Measurements from ENCODE around the gene SQSTM1. TPM values are rescaled to one million over a fixed set of nuclear protein-coding genes. Genes with fewer than 3 reads are reported as not detected.
A peak's percentile ranks its signal among the peaks of the same experiment; 100 is the strongest.

SQSTM1 gene
- total and polyA plus RNA-seq, 9 of the 15 experiments (the other 6 are each of a cell fraction or from before 2014, with no cell fraction given), result 5.6 to 148 (median 64.0) TPM

DNA sequence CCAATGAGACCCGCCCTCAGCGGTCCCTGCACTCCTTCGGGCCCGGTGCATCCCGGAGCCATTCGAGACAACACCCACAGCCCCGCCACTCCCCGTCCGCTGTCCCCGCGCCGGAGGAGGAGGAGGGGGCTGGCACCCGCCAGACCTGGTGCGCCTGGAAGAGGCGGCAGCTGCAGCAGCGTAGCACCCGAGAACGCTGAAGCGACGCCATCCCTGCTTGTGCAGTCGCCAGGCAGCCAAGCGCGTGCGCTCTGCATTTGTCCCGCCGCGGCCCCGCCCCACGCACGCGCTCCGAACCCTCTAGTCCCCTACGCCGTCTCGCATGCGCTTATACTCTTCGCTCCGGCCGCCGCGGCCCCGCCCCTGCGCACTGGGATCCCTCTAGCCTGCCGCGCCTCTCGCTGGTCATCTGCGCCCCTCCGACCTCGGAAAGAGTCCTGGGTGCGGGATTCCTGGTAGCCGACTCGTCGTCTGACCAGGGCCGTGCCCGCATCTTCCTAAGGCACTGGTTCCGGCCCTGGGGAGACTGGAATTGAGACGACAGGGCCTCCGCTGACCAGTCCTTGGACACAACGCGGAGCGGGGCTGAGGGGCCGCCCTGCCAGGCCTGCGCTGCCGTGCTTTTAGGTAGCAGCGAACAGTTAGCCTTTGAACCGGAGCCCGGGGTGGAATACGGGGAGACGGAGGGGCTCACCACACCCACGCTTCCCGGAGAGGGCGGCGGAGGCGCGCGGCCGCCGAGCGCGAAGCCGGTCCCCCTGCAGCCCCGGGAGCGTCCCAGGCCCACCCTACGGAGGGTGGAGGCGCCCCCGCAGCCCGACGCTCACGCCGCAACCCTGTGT lies 38.1 kb downstream of the SQSTM1 start, which contains the start of gene MRNIP (continued):
- TF ChIP-seq, protein P1, sequence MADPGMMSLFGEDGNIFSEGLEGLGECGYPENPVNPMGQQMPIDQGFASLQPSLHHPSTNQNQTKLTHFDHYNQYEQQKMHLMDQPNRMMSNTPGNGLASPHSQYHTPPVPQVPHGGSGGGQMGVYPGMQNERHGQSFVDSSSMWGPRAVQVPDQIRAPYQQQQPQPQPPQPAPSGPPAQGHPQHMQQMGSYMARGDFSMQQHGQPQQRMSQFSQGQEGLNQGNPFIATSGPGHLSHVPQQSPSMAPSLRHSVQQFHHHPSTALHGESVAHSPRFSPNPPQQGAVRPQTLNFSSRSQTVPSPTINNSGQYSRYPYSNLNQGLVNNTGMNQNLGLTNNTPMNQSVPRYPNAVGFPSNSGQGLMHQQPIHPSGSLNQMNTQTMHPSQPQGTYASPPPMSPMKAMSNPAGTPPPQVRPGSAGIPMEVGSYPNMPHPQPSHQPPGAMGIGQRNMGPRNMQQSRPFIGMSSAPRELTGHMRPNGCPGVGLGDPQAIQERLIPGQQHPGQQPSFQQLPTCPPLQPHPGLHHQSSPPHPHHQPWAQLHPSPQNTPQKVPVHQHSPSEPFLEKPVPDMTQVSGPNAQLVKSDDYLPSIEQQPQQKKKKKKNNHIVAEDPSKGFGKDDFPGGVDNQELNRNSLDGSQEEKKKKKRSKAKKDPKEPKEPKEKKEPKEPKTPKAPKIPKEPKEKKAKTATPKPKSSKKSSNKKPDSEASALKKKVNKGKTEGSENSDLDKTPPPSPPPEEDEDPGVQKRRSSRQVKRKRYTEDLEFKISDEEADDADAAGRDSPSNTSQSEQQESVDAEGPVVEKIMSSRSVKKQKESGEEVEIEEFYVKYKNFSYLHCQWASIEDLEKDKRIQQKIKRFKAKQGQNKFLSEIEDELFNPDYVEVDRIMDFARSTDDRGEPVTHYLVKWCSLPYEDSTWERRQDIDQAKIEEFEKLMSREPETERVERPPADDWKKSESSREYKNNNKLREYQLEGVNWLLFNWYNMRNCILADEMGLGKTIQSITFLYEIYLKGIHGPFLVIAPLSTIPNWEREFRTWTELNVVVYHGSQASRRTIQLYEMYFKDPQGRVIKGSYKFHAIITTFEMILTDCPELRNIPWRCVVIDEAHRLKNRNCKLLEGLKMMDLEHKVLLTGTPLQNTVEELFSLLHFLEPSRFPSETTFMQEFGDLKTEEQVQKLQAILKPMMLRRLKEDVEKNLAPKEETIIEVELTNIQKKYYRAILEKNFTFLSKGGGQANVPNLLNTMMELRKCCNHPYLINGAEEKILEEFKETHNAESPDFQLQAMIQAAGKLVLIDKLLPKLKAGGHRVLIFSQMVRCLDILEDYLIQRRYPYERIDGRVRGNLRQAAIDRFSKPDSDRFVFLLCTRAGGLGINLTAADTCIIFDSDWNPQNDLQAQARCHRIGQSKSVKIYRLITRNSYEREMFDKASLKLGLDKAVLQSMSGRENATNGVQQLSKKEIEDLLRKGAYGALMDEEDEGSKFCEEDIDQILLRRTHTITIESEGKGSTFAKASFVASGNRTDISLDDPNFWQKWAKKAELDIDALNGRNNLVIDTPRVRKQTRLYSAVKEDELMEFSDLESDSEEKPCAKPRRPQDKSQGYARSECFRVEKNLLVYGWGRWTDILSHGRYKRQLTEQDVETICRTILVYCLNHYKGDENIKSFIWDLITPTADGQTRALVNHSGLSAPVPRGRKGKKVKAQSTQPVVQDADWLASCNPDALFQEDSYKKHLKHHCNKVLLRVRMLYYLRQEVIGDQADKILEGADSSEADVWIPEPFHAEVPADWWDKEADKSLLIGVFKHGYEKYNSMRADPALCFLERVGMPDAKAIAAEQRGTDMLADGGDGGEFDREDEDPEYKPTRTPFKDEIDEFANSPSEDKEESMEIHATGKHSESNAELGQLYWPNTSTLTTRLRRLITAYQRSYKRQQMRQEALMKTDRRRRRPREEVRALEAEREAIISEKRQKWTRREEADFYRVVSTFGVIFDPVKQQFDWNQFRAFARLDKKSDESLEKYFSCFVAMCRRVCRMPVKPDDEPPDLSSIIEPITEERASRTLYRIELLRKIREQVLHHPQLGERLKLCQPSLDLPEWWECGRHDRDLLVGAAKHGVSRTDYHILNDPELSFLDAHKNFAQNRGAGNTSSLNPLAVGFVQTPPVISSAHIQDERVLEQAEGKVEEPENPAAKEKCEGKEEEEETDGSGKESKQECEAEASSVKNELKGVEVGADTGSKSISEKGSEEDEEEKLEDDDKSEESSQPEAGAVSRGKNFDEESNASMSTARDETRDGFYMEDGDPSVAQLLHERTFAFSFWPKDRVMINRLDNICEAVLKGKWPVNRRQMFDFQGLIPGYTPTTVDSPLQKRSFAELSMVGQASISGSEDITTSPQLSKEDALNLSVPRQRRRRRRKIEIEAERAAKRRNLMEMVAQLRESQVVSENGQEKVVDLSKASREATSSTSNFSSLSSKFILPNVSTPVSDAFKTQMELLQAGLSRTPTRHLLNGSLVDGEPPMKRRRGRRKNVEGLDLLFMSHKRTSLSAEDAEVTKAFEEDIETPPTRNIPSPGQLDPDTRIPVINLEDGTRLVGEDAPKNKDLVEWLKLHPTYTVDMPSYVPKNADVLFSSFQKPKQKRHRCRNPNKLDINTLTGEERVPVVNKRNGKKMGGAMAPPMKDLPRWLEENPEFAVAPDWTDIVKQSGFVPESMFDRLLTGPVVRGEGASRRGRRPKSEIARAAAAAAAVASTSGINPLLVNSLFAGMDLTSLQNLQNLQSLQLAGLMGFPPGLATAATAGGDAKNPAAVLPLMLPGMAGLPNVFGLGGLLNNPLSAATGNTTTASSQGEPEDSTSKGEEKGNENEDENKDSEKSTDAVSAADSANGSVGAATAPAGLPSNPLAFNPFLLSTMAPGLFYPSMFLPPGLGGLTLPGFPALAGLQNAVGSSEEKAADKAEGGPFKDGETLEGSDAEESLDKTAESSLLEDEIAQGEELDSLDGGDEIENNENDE (IDR thresholded peaks at IDR 0.05; ENCODE audit: low read depth, low read length), result no peak
- TF ChIP-seq HOXB6 (CRISPR knock-in tag; IDR thresholded peaks at IDR 0.05; ENCODE audit: borderline replicate concordance), result no peak
- no peak for TF ChIP-seq NFYB (IDR thresholded peaks at IDR 0.05; ENCODE audit: extremely low read depth, insufficient read length)
- TF ChIP-seq NUFIP1 (IDR thresholded peaks at IDR 0.05; ENCODE audit: partially characterized antibody), result no peak
- no peak for TF ChIP-seq ZNF830 (CRISPR knock-in tag; IDR thresholded peaks at IDR 0.05)
- peak; percentile 8; the same call in 1 of the 2 replicates for TF ChIP-seq SIN3B (IDR thresholded peaks at IDR 0.05; ENCODE audit: low read depth)
- TF ChIP-seq MAFK (IDR thresholded peaks at IDR 0.05; ENCODE audit: low read length), result no peak; the same call in 1 of the 2 replicates
- TF ChIP-seq, protein P2, sequence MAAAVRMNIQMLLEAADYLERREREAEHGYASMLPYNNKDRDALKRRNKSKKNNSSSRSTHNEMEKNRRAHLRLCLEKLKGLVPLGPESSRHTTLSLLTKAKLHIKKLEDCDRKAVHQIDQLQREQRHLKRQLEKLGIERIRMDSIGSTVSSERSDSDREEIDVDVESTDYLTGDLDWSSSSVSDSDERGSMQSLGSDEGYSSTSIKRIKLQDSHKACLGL (CRISPR knock-in tag; IDR thresholded peaks at IDR 0.05; ENCODE audit: borderline replicate concordance, poor library complexity, severe bottlenecking), result no peak
- TF ChIP-seq PCBP2 (IDR thresholded peaks at IDR 0.05; ENCODE audit: low read depth, low read length, poor library complexity, severe bottlenecking), result no peak
- TF ChIP-seq NCOA4 (IDR thresholded peaks at IDR 0.05; ENCODE audit: partially characterized antibody), result no peak
- TF ChIP-seq RBM17 (IDR thresholded peaks at IDR 0.05; ENCODE audit: borderline replicate concordance, low read depth, low read length), result no peak
- TF ChIP-seq NFIC (IDR thresholded peaks at IDR 0.05), result no peak; the same call in 1 of the 2 replicates
- TF ChIP-seq ZNF253 (CRISPR knock-in tag; conservative IDR thresholded peaks at IDR 0.05), result no peak
- TF ChIP-seq U2AF1 (optimal IDR thresholded peaks at IDR 0.05; ENCODE audit: low read depth, low read length), result no peak
- no peak for TF ChIP-seq CC2D1A (IDR thresholded peaks at IDR 0.05)

Data from K562 (cell line).